HG03039 (cell line): ENCODE data around the gene ABLIM1.

ENCODE experiments used
- ATAC-seq: cut with Tn5 transposase; IDR thresholded peaks from one replicate; pipeline ENCODE4 v1.9.1; 2021; ENCODE audit warnings: mild to moderate bottlenecking, moderate library complexity; ENCODE audit not compliant: unreplicated experiment

The ABLIM1 gene

GRCh38 chr10:114397651-114398145 lies 260.4 kb downstream of the ABLIM1 start:
- ATAC-seq, result no peak

GRCh38 chr10:114396464-114396863 lies 261.6 kb downstream of the ABLIM1 start:
- ATAC-seq, result no peak

- no peak for ATAC-seq
These were observed 262.6 kb downstream of the ABLIM1 start for GRCh38 chr10:114395366-114396022.

- ATAC-seq, result no peak
These were observed 263.5 kb downstream of the ABLIM1 start for GRCh38 chr10:114394531-114394930.

GRCh38 chr10:114393886-114394285 lies 264.2 kb downstream of the ABLIM1 start:
- ATAC-seq, result no peak

- no peak for ATAC-seq
These were observed 264.6 kb downstream of the ABLIM1 start for GRCh38 chr10:114393482-114393881.

GRCh38 chr10:114392112-114392835 lies 265.8 kb downstream of the ABLIM1 start:
- ATAC-seq, result no peak

- no peak for ATAC-seq
These were observed 266.5 kb downstream of the ABLIM1 start for GRCh38 chr10:114391599-114391998.

GRCh38 chr10:114389426-114389825 lies 268.6 kb downstream of the ABLIM1 start:
- no peak for ATAC-seq

- ATAC-seq, result peak; percentile 78
These were observed 269.8 kb downstream of the ABLIM1 start for GRCh38 chr10:114388275-114388674.

GRCh38 chr10:114387784-114388183 lies 270.3 kb downstream of the ABLIM1 start:
- ATAC-seq, result no peak

- ATAC-seq, result no peak
These were observed 271.6 kb downstream of the ABLIM1 start for GRCh38 chr10:114386452-114386851.

- ATAC-seq, result no peak
These were observed 272.5 kb downstream of the ABLIM1 start for GRCh38 chr10:114385557-114385956.

GRCh38 chr10:114384601-114385000 lies 273.5 kb downstream of the ABLIM1 start:
- no peak for ATAC-seq

- no peak for ATAC-seq
These were observed 273.9 kb downstream of the ABLIM1 start for GRCh38 chr10:114384181-114384580.
